Myocyte (in vitro differentiated cells): ENCODE data around the gene KLK15. TPM values are rescaled to one million over a fixed set of nuclear protein-coding genes. Genes with fewer than 3 reads are reported as not detected.

Experiments used
- DNase-seq: peaks from one replicate; pipeline ENCODE4 v3.0.0-alpha.2; 2012; ENCODE audit warnings: low read depth
- polyA plus RNA-seq: library from polyadenylated mRNA; unstranded; fragments of >200 nt; gene quantifications from one replicate; pipeline ENCODE4 v1.2.1, GENCODE V29; 2012; ENCODE audit warnings: missing spikeins
- total RNA-seq: library from RNA; depleted of rRNA; stranded (reverse); fragments of >200 nt; gene quantifications from 2 replicates; pipeline ENCODE4 v1.2.3, GENCODE V29; 2014

Gene KLK15
- total RNA-seq, result not detected in 2 replicates
- not detected for polyA plus RNA-seq

- no peak for DNase-seq
Observed at GRCh38 chr19:50833117-50833801, at the start of gene KLK15. Gene KLK15 (minus strand): TSS chr19:50833574. CDS start chr19:50831492, 2,082 bp downstream.

DNA sequence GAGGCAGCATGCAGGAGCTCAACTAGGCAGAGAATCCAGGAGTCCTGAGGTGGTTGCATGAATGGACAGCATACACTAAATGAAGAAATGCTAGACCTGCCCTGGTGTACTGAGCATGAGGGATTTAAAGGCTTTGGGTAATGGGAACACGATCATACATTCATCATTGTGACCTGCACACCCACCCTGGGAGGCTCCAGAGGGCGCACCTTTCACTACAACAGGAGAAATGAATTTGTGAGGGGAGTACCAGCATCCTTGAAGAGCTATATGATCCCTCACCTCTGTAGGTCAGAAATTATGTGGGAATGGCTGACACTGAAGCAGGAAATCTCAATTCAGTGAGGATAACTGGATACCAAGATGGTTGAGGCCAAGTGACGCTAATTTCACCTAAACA is 48.8 kb upstream of the KLK15 start:
- no peak for DNase-seq

DNA sequence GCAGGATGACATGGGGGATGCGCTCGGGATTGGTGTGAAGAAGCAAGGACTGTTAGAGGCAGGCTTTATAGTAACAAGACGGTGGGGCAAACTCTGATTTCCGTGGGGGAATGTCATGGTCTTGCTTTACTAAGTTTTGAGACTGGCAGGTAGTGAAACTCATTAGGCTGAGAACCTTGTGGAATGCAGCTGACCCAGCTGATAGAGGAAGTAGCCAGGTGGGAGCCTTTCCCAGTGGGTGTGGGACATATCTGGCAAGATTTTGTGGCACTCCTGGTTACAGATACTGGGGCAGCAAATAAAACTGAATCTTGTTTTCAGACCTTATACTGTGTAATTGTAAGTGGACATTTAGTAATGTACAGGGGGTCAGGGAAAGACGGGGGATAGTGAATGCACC is 46.9 kb upstream of the KLK15 start:
- DNase-seq, result no peak

- DNase-seq, result no peak
Observed at GRCh38 chr19:50878851-50879250, 45.5 kb upstream of the KLK15 start.

GRCh38 chr19:50877338-50877737 is 44.0 kb upstream of the KLK15 start:
- no peak for DNase-seq

GRCh38 chr19:50876456-50876855 is 43.1 kb upstream of the KLK15 start:
- no peak for DNase-seq

- DNase-seq, result no peak
Observed at GRCh38 chr19:50875795-50876422, 42.5 kb upstream of the KLK15 start.

GRCh38 chr19:50874211-50874610 is 40.8 kb upstream of the KLK15 start:
- no peak for DNase-seq

DNA sequence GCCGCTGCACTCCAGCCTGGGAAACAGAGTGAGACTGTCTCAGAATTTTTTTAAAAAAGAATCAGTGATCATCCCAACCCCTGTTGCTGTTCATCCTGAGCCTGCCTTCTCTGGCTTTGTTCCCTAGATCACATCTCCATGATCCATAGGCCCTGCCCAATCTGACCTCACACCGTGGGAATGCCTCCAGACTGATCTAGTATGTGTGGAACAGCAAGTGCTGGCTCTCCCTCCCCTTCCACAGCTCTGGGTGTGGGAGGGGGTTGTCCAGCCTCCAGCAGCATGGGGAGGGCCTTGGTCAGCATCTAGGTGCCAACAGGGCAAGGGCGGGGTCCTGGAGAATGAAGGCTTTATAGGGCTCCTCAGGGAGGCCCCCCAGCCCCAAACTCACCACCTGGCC is 39.7 kb upstream of the KLK15 start, which contains the start of gene KLK2:
KLK2 (plus strand) TSS at position 384 of the 400 bp plus-strand sequence. CDS start 35 bp downstream, outside the sequence.
- no peak for DNase-seq

- no peak for DNase-seq
Observed at GRCh38 chr19:50870417-50871089, 37.2 kb upstream of the KLK15 start.

DNA sequence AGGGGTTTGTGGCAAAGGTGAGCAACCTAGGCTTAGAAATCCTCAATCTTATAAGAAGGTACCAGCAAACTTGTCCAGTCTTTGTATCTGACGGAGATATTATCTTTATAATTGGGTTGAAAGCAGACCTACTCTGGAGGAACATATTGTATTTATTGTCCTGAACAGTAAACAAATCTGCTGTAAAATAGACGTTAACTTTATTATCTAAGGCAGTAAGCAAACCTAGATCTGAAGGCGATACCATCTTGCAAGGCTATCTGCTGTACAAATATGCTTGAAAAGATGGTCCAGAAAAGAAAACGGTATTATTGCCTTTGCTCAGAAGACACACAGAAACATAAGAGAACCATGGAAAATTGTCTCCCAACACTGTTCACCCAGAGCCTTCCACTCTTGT is 36.1 kb upstream of the KLK15 start:
- no peak for DNase-seq

DNA sequence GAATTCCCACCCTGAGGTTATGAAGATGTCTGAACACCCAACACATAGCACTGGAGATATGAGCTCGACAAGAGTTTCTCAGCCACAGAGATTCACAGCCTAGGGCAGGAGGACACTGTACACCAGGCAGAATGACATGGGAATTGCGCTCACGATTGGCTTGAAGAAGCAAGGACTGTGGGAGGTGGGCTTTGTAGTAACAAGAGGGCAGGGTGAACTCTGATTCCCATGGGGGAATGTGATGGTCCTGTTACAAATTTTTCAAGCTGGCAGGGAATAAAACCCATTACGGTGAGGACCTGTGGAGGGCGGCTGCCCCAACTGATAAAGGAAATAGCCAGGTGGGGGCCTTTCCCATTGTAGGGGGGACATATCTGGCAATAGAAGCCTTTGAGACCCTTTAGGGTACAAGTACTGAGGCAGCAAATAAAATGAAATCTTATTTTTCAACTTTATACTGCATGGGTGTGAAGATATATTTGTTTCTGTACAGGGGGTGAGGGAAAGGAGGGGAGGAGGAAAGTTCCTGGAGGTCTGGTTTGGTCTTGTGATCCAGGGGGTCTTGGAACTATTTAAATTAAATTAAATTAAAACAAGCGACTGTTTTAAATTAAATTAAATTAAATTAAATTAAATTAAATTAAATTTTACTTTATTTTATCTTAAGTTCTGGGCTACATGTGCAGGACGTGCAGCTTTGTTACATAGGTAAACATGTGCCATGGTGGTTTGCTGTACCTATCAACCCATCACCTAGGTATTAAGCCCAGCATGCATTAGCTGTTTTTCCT is 28.3 kb upstream of the KLK15 start:
- no peak for DNase-seq

GRCh38 chr19:50861010-50861409 is 27.6 kb upstream of the KLK15 start:
- DNase-seq, result no peak

DNA sequence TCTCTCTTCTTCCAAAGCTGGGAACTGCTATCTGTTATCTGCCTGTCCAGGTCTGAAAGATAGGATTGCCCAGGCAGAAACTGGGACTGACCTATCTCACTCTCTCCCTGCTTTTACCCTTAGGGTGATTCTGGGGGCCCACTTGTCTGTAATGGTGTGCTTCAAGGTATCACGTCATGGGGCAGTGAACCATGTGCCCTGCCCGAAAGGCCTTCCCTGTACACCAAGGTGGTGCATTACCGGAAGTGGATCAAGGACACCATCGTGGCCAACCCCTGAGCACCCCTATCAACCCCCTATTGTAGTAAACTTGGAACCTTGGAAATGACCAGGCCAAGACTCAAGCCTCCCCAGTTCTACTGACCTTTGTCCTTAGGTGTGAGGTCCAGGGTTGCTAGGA is 26.5 kb upstream of the KLK15 start:
- DNase-seq, result no peak

DNA sequence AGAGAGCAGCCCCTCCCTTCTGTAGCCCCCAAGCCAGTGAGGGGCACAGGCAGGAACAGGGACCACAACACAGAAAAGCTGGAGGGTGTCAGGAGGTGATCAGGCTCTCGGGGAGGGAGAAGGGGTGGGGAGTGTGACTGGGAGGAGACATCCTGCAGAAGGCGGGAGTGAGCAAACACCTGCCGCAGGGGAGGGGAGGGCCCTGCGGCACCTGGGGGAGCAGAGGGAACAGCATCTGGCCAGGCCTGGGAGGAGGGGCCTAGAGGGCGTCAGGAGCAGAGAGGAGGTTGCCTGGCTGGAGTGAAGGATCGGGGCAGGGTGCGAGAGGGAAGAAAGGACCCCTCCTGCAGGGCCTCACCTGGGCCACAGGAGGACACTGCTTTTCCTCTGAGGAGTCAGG is 25.5 kb upstream of the KLK15 start:
- DNase-seq, result no peak

DNA sequence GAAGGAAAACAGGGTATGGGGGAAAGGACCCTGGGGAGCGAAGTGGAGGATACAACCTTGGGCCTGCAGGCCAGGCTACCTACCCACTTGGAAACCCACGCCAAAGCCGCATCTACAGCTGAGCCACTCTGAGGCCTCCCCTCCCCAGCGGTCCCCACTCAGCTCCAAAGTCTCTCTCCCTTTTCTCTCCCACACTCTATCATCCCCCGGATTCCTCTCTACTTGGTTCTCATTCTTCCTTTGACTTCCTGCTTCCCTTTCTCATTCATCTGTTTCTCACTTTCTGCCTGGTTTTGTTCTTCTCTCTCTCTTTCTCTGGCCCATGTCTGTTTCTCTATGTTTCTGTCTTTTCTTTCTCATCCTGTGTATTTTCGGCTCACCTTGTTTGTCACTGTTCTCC is 24.0 kb upstream of the KLK15 start:
- no peak for DNase-seq

GRCh38 chr19:50854636-50855410 is 21.4 kb upstream of the KLK15 start, which contains the start of gene KLK3:
Gene KLK3 (plus strand): TSS chr19:50854915. CDS start chr19:50854956, 41 bp downstream.
- no peak for DNase-seq

GRCh38 chr19:50851620-50852019 is 18.2 kb upstream of the KLK15 start:
- no peak for DNase-seq

DNA sequence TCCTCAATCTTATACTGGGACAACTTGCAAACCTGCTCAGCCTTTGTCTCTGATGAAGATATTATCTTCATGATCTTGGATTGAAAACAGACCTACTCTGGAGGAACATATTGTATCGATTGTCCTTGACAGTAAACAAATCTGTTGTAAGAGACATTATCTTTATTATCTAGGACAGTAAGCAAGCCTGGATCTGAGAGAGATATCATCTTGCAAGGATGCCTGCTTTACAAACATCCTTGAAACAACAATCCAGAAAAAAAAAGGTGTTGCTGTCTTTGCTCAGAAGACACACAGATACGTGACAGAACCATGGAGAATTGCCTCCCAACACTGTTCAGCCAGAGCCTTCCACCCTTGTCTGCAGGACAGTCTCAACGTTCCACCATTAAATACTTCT is 17.4 kb upstream of the KLK15 start:
- no peak for DNase-seq

GRCh38 chr19:50844296-50844935 is 11.0 kb upstream of the KLK15 start:
- DNase-seq, result no peak
